Central memory CD8-positive, alpha-beta T cell (primary cell): ENCODE measurements around the gene NME3.
A peak's percentile ranks its signal among the peaks of the same experiment; 100 is the strongest.

Source experiments
- ATAC-seq: fragments of 150-1000 bp; cut with Tn5 transposase; replicated peaks from 2 replicates; pipeline ENCODE4 v1.10.0; 2022; ENCODE audit warnings: mild to moderate bottlenecking, moderate FRiP score, moderate number of reproducible peaks; ENCODE audit not compliant: poor library complexity, severe bottlenecking; ENCODE audit errors: extremely low read depth
- DNase-seq, 2 donors: peaks; one replicate each; pipeline ENCODE4 v3.0.0; 2021; ENCODE audit warnings: low spot score in 2 of 2
- H3K27ac Mint-ChIP-seq: one replicate; pipeline ENCODE4 v1.8.0; 2022; ENCODE audit warnings: low read depth, mild to moderate bottlenecking, moderate library complexity, mixed read lengths
- H3K27me3 Mint-ChIP-seq: one replicate; pipeline ENCODE4 v1.8.0; 2022; ENCODE audit warnings: mixed read lengths
- H3K36me3 Mint-ChIP-seq: one replicate; pipeline ENCODE4 v1.8.0; 2022; ENCODE audit warnings: mild to moderate bottlenecking, moderate library complexity, mixed read lengths; ENCODE audit not compliant: insufficient read depth
- H3K4me1 Mint-ChIP-seq: one replicate; pipeline ENCODE4 v1.8.0; 2022; ENCODE audit warnings: mixed read lengths
- H3K4me3 Mint-ChIP-seq: one replicate; pipeline ENCODE4 v1.8.0; 2022; ENCODE audit warnings: mild to moderate bottlenecking, moderate library complexity, mixed read lengths
- H3K9me3 Mint-ChIP-seq: one replicate; pipeline ENCODE4 v1.8.0; 2022; ENCODE audit warnings: mixed read lengths

Gene NME3

GRCh38 chr16:1775846-1776671, 4.7 kb upstream of the NME3 start:
- Mint-ChIP-seq H3K27ac (no peak overlapping the region), H3K4me1 (peaks cover 8% of the 10 kb centered on the region), H3K27me3 (no peaks in the 10 kb centered on the region), H3K9me3 (no peaks in the 10 kb centered on the region), H3K36me3 (peaks cover 31% of the 10 kb centered on the region), H3K4me3 (no peak overlapping the region)
- DNase-seq (no peak), ATAC-seq (no peak)

- ATAC-seq (no peak), DNase-seq (no peak)
- Mint-ChIP-seq H3K36me3 (peaks cover 31% of the 10 kb centered on the region), H3K4me1 (peaks cover 9% of the 10 kb centered on the region), H3K4me3 (peak overlapping the region; percentile 29), H3K27ac (no peak overlapping the region), H3K9me3 (no peaks in the 10 kb centered on the region), H3K27me3 (no peaks in the 10 kb centered on the region)
Measured at GRCh38 chr16:1775006-1775845, 3.9 kb upstream of the NME3 start.

GRCh38 chr16:1774448-1774780, 3.1 kb upstream of the NME3 start:
- no peaks in the 10 kb centered on the region for H3K27me3 Mint-ChIP-seq

DNA sequence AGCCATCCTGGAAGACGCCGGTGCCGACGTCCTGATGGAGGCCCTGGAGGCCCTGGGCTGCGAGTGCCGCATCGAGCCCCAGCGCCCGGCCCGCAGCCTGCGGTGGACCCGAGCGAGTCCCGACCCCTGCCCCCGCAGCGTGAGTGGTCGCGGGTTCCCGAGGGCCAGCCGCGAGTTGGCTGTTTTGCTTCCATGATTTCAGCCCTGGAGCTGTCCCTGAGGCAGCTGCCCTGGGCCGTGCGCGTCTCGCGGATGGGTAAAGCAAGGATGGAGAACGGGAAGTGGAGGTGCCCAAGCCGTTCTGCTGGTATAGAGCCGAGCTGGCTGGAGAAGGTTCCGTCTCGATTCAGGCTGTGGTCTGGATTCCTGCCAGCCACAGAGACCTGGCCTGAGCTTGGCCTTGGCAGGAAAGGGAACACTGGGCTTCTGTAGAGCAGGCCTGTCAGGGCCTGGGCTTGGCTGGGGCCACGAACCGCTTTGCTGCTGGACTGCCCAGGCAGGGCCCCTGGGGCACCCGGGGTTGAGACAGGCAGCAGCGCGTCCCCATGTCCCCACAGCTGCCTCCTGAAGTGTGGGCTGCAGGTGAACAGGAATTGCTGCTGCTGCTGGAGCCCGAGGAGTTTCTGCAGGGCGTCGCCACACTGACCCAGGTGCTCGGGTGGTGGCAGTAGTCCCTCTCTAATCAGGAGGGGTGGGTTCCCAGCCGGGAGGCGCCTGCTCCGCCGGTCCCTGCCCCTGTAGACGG, 2.5 kb upstream of the NME3 start:
- H3K36me3 Mint-ChIP-seq = peaks cover 30% of the 10 kb centered on the region
- peak overlapping the region; percentile 99 for H3K4me3 Mint-ChIP-seq
- no peak overlapping the region for H3K27ac Mint-ChIP-seq
- DNase-seq = no peak
- H3K4me1 Mint-ChIP-seq = peaks cover 14% of the 10 kb centered on the region
- peak; percentile 7 for ATAC-seq
- no peaks in the 10 kb centered on the region for H3K27me3 Mint-ChIP-seq
- no peaks in the 10 kb centered on the region for H3K9me3 Mint-ChIP-seq

More at GRCh38 chr16:1774448-1774780, 3.1 kb upstream of the NME3 start:
- peaks cover 14% of the 10 kb centered on the region for H3K4me1 Mint-ChIP-seq
- H3K27ac Mint-ChIP-seq = no peak overlapping the region
- peaks cover 31% of the 10 kb centered on the region for H3K36me3 Mint-ChIP-seq
- ATAC-seq = no peak
- peak overlapping the region; percentile 29 for H3K4me3 Mint-ChIP-seq
- H3K9me3 Mint-ChIP-seq = no peaks in the 10 kb centered on the region
- no peak for DNase-seq

- Mint-ChIP-seq H3K27me3 (no peaks in the 10 kb centered on the region), H3K9me3 (no peaks in the 10 kb centered on the region), H3K27ac (peak within 1 kb of the TSS; percentile 94), H3K36me3 (peaks cover 28% of the 10 kb centered on the region), H3K4me3 (peak within 1 kb of the TSS; percentile 99), H3K4me1 (peaks cover 14% of the 10 kb centered on the region)
- DNase-seq (peak; percentile 55 to 61), ATAC-seq (peak; percentile 45)
Measured at GRCh38 chr16:1772908-1773702, 1.8 kb upstream of the NME3 start, which contains the start of gene MRPS34. TSS of gene MRPS34 (minus strand) at chr16:1773134. CDS start at chr16:1773119, 15 bp downstream.

- peak within 1 kb of the TSS; percentile 94 for H3K27ac Mint-ChIP-seq
- ATAC-seq (peak; percentile 11), DNase-seq (peak in 1 of 2 donors; percentile 26)
Measured at GRCh38 chr16:1772362-1772907, 1.1 kb upstream of the NME3 start, which contains the start of gene EME2. TSS of gene EME2 (plus strand) at chr16:1772810. CDS start at chr16:1773228, 418 bp downstream.

DNA sequence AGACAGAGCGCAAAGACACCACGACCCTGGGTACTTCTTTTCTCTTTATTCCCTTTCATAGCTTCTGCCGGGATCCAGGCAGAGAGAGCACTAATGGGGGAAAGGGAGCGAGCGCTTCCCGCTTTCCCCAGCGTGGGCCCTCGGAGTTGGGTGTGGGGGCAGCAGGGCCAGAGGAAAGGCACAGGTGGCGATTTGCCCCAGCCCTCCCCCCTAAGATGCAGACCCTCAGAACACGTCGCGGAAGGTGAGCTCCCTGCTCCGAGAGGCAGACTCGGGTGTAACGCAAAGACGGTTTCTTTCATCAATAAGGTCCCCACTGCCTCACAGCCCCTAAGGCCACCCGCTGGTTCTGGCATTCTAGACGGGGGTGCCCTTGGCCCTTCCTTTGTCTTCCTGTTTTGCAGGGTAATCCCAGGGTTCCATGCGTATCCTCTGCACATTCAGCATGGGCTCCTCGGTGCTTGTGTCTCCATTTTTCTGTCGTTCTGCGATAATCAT, 570 bp upstream of the NME3 start:
- H3K4me3 Mint-ChIP-seq = peak overlapping the region; percentile 99
- no peak for DNase-seq
- no peaks in the 10 kb centered on the region for H3K9me3 Mint-ChIP-seq
- no peak for ATAC-seq
- H3K36me3 Mint-ChIP-seq = peaks cover 30% of the 10 kb centered on the region
- H3K27me3 Mint-ChIP-seq = no peaks in the 10 kb centered on the region
- H3K27ac Mint-ChIP-seq = peak overlapping the region; percentile 94
- H3K4me1 Mint-ChIP-seq = peaks cover 14% of the 10 kb centered on the region

More at GRCh38 chr16:1772362-1772907, 1.1 kb upstream of the NME3 start, which contains the start of gene EME2:
- Mint-ChIP-seq H3K27me3 (no peaks in the 10 kb centered on the region), H3K36me3 (peaks cover 30% of the 10 kb centered on the region), H3K4me3 (peak within 1 kb of the TSS; percentile 99), H3K4me1 (peaks cover 14% of the 10 kb centered on the region), H3K9me3 (no peaks in the 10 kb centered on the region)

- H3K36me3 Mint-ChIP-seq = peaks cover 27% of the 10 kb centered on the region
- peak; percentile 20 for ATAC-seq
Measured at GRCh38 chr16:1770328-1771187, 785 bp downstream of the NME3 start.

GRCh38 chr16:1769402-1770300, 1.7 kb downstream of the NME3 start:
- no peaks in the 10 kb centered on the region for H3K27me3 Mint-ChIP-seq
- peak overlapping the region; percentile 99 for H3K4me3 Mint-ChIP-seq
- H3K4me1 Mint-ChIP-seq = peaks cover 14% of the 10 kb centered on the region

More at GRCh38 chr16:1770328-1771187, 785 bp downstream of the NME3 start:
- peaks cover 14% of the 10 kb centered on the region for H3K4me1 Mint-ChIP-seq
- H3K9me3 Mint-ChIP-seq = no peaks in the 10 kb centered on the region
- peak in 1 of 2 donors; percentile 35 for DNase-seq
- H3K27me3 Mint-ChIP-seq = no peaks in the 10 kb centered on the region
- peak overlapping the region; percentile 99 for H3K4me3 Mint-ChIP-seq
- H3K27ac Mint-ChIP-seq = peak overlapping the region; percentile 78

More at GRCh38 chr16:1769402-1770300, 1.7 kb downstream of the NME3 start:
- ATAC-seq (no peak), DNase-seq (no peak)
- Mint-ChIP-seq H3K27ac (peak overlapping the region; percentile 78), H3K36me3 (peaks cover 27% of the 10 kb centered on the region), H3K9me3 (no peaks in the 10 kb centered on the region)
